ENCODE data around the gene ERBB2. TPM values are rescaled to one million over a fixed set of nuclear protein-coding genes. Genes with fewer than 3 reads are reported as not detected.

ERBB2 gene
- total and polyA plus RNA-seq, 10 of the 15 experiments (the other 5 are each of a cell fraction or from before 2014, with no cell fraction given), result 0.39 to 7.0 (median 4.3) TPM

GRCh38 chr17:39739885-39740356 is 40.1 kb downstream of the ERBB2 start:
- Histone ChIP-seq H3K9ac (ENCODE audit: control insufficient read depth, insufficient read depth, low read length) (no peak overlapping the region), H3K9me3 (replicated peaks; ENCODE audit: control insufficient read depth, insufficient read depth, low read length) (no peaks in the 10 kb centered on the region), H3K4me3 (no peak overlapping the region), H3K4me2 (ENCODE audit: control insufficient read depth, insufficient read depth) (peak overlapping the region; percentile 45; the same call in 1 of the 2 replicates), H2AFZ (ENCODE audit: control insufficient read depth, low read depth, low read length) (peak overlapping the region; percentile 52; the same call in 1 of the 2 replicates), H3K4me1 (ENCODE audit: control insufficient read depth, insufficient read depth, low read length) (peaks cover 10% of the 10 kb centered on the region), H4K20me1 (ENCODE audit: control insufficient read depth, insufficient read depth) (no peaks in the 10 kb centered on the region), H3K27me3 (replicated peaks in 1 of 2; ENCODE audit: control insufficient read depth in 2 of 2, insufficient read depth in 2 of 2, low read length in 1 of 2) (peaks cover 0 to 2% of the 10 kb centered on the region in 2 experiments; a peak in 2 of 4 replicates), H3K27ac (ENCODE audit: control insufficient read depth, insufficient read depth) (no peak overlapping the region), H3K36me3 (ENCODE audit: control insufficient read depth in 2 of 2, insufficient read depth in 2 of 2, low read length in 1 of 2) (no peaks in the 10 kb centered on the region), H3K79me2 (ENCODE audit: control insufficient read depth, insufficient read depth, low read length) (no peaks in the 10 kb centered on the region)
- intact Hi-C loops (cut with micrococcal nuclease; ENCODE audit: unreplicated experiment), result no loop called here
- ChIA-PET SMC1A (ENCODE audit: uncharacterized antibody, unreplicated experiment) (no interaction called here), RAD21 (ENCODE audit: unreplicated experiment) (interaction anchor here (1.0 kb wide), 1 partner anchor 10 kb away, joined by 4 read pairs; no protein-coding TSS in a partner anchor), POLR2A (interaction anchor here (0.6 kb wide), 1 partner anchor 1449 kb away, joined by 5 read pairs; no protein-coding TSS in a partner anchor), CTCF (interaction anchor here (0.6 to 1.0 kb wide), 4 partner anchors 9 to 116 kb away, joined by 3 to 7 read pairs (median 3); partner anchors contain the start of gene MIEN1)
- no TSS peak for BruUV-seq (replicated peaks)
- no peak for FAIRE-seq
- in situ Hi-C loops (cut with MboI), result no loop called here
- TF ChIP-seq POLR2A (IDR thresholded peaks at IDR 0.05; ENCODE audit: low read depth, low read length), result no peak
- TF ChIP-seq PAX8 (IDR thresholded peaks at IDR 0.05), result no peak
- no peak for TF ChIP-seq MYB (IDR thresholded peaks at IDR 0.05; ENCODE audit: borderline replicate concordance, low read depth, low read length)
- no peak for TF ChIP-seq TCF3 (IDR thresholded peaks at IDR 0.05; ENCODE audit: borderline replicate concordance, insufficient read depth, low read depth, low read length)
- no peak for TF ChIP-seq EED (IDR thresholded peaks at IDR 0.05; ENCODE audit: low read depth)
- no peak for TF ChIP-seq SRF (IDR thresholded peaks at IDR 0.05; ENCODE audit: low read depth in 2 of 2, low read length in 2 of 2)
- no peak for TF ChIP-seq SIX5 (IDR thresholded peaks at IDR 0.05; ENCODE audit: low read depth, low read length, severe bottlenecking)
- TF ChIP-seq PKNOX1 (IDR thresholded peaks at IDR 0.05), result no peak
- TF ChIP-seq, protein P1, sequence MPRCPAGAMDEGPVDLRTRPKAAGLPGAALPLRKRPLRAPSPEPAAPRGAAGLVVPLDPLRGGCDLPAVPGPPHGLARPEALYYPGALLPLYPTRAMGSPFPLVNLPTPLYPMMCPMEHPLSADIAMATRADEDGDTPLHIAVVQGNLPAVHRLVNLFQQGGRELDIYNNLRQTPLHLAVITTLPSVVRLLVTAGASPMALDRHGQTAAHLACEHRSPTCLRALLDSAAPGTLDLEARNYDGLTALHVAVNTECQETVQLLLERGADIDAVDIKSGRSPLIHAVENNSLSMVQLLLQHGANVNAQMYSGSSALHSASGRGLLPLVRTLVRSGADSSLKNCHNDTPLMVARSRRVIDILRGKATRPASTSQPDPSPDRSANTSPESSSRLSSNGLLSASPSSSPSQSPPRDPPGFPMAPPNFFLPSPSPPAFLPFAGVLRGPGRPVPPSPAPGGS (IDR thresholded peaks at IDR 0.05; ENCODE audit: borderline replicate concordance, insufficient read depth, low read depth, low read length, poor library complexity, severe bottlenecking), result no peak
- no peak for TF ChIP-seq KAT2A (conservative IDR thresholded peaks at IDR 0.05; ENCODE audit: control insufficient read depth, low read depth, low read length)
- no peak for TF ChIP-seq E2F8 (IDR thresholded peaks at IDR 0.05; ENCODE audit: low read depth, partially characterized antibody)
- TF ChIP-seq POU2F2 (IDR thresholded peaks at IDR 0.05; ENCODE audit: borderline replicate concordance, low read depth, low read length), result no peak
- no peak for TF ChIP-seq HDGF (IDR thresholded peaks at IDR 0.05)
- no peak for TF ChIP-seq MTA3 (IDR thresholded peaks at IDR 0.05; ENCODE audit: borderline replicate concordance, low read length)
- no peak for TF ChIP-seq NFYA (IDR thresholded peaks at IDR 0.05; ENCODE audit: borderline replicate concordance, low read depth, low read length)
- no peak for TF ChIP-seq POLR2AphosphoS5 (IDR thresholded peaks at IDR 0.05; ENCODE audit: low read length)
- no peak for TF ChIP-seq USF2 (IDR thresholded peaks at IDR 0.05; ENCODE audit: borderline replicate concordance, low read depth, low read length)
- no peak for TF ChIP-seq EZH2 (IDR thresholded peaks at IDR 0.05; ENCODE audit: borderline replicate concordance, control insufficient read depth, low read depth, low read length)
- no peak for TF ChIP-seq KDM1A (IDR thresholded peaks at IDR 0.05; ENCODE audit: borderline replicate concordance)
- no peak for ATAC-seq
- 59% methylated on average over 9 of the region's 9 CpGs for WGBS (ENCODE audit: insufficient coverage, insufficient replicate concordance, low lambda C conversion rate, missing lambda C conversion rate)
- DNase-seq (ENCODE audit: low read depth, low spot score), result no peak
